Measurements from ENCODE around the gene SPEM2.

DNA sequence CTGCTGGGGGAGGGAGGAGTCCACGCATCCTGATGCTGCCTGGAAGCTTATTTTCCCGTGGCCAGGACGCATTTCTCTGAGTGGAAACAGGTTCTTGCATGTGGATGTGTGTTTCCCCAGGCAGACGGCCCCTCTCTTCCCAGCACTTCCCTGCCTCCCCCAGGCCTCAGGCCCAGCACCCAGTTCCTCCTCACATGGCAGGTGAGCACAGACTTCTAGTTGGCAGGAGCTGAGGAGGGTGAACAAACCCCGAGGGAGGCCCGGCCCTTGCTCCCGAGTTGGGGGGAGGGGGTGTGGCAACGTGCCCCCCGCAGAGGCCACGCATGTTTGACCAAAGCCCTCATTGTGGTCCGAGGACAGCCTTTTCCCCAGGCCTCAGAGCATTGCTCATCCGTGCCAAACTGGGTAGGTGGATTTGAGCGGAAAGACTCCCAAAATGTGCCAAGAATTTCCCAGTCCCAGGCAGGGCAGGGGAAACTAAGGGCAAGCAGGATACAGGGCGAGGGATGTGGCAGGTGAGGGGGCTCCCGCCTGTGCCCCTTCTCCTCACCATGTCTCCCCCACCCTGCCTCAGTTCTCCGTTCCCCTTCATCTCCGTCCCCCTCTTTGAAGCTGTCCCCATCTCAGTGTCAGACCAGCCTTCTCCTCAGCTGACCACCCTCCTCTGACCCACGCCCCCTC lies 6.8 kb upstream of the SPEM2 start:
- TF ChIP-seq GATA3 (IDR thresholded peaks at IDR 0.05; ENCODE audit: low read depth, low read length) (no peak), GATA2 (IDR thresholded peaks at IDR 0.05; ENCODE audit: low read depth, low read length) (no peak)
